Endothelial cell of umbilical vein (primary cell): ENCODE measurements around the gene BTBD2. TPM values are rescaled to one million over a fixed set of nuclear protein-coding genes. Genes with fewer than 3 reads are reported as not detected.

Source experiments
- BruUV-seq: library from RNA; stranded (reverse); fragments of 400-500 nt; replicated peaks from 2 replicates; lab custom pipeline; 2021; lab: Mats Ljungman, UMichigan
- CTCF ChIA-PET: fragments of 300-600, 350-600 bp; sonication (Branson Sonifier 250); formaldehyde crosslinking; loops from one replicate; lab custom pipeline; 2021; ENCODE audit warnings: antibody characterized with exemption, inconsistent platforms; lab: Charles Lee
- POLR2A ChIA-PET: fragments of 300-600, 350-600 bp; sonication (Branson Sonifier 250); formaldehyde crosslinking; loops from one replicate; lab custom pipeline; 2021; ENCODE audit warnings: antibody characterized with exemption, inconsistent platforms; lab: Charles Lee
- DNase-seq: peaks from one replicate; pipeline ENCODE4 v3.0.0-alpha.2; 2011; ENCODE audit warnings: low read depth, low spot score
- FAIRE-seq: peaks from 2 replicates; lab custom pipeline; 2011; peaks lifted over from hg19 to GRCh38; lab: Jason Lieb, UNC
- H2AFZ ChIP-seq: 2 replicates; pipeline ENCODE4 v1.6.0; 2012; ENCODE audit warnings: low read depth, low read length, control low read depth, inconsistent platforms
- H3K27ac ChIP-seq: 2 replicates; pipeline ENCODE4 v1.5.1; 2011; ENCODE audit warnings: low read depth, mild to moderate bottlenecking, control low read depth, low read length, moderate library complexity; ENCODE audit not compliant: insufficient read depth
- H3K27me3 ChIP-seq, 2 experiments: 2 replicates each; pipeline versions ENCODE4 v1.6.0 to v1.6.1; 2011; ENCODE audit warnings: low read length in 2 of 2, mixed read lengths in 1 of 2; ENCODE audit not compliant: control insufficient read depth in 2 of 2, insufficient read depth in 2 of 2
- H3K36me3 ChIP-seq, 2 experiments: 2 replicates in 1 of 2; 3 replicates in 1 of 2; pipeline ENCODE4 v1.5.1; 2011; ENCODE audit warnings: low read length in 2 of 2, mild to moderate bottlenecking in 1 of 2, moderate library complexity in 1 of 2; ENCODE audit not compliant: control insufficient read depth in 2 of 2, insufficient read depth in 2 of 2; ENCODE audit errors: extremely low read depth in 1 of 2
- H3K4me1 ChIP-seq: 3 replicates; pipeline ENCODE4 v1.5.1; 2011; ENCODE audit warnings: mild to moderate bottlenecking, low read length; ENCODE audit not compliant: control insufficient read depth, insufficient read depth; ENCODE audit errors: extremely low read depth
- H3K4me2 ChIP-seq: 2 replicates; pipeline ENCODE4 v1.6.1; 2011; ENCODE audit warnings: low read length, control low read depth, mixed read lengths; ENCODE audit not compliant: insufficient read depth
- H3K4me3 ChIP-seq, 3 experiments: fragments of 200-600 bp in 1 of 3; sonication (generic), shearing (Covaris generic) in 1 of 3; replicated peaks in 1 of 3; 2 replicates each; pipeline ENCODE4 v1.5.1; 2011 to 2016; ENCODE audit warnings: control low read depth in 3 of 3, low read length in 3 of 3, mild to moderate bottlenecking in 2 of 3, inconsistent platforms in 1 of 3, low read depth in 1 of 3, moderate library complexity in 1 of 3; ENCODE audit not compliant: insufficient read depth in 1 of 3
- H3K79me2 ChIP-seq: 2 replicates; pipeline ENCODE4 v1.6.0; 2012; ENCODE audit warnings: low read length, inconsistent platforms; ENCODE audit not compliant: control insufficient read depth, insufficient read depth
- H3K9ac ChIP-seq: replicated peaks from 2 replicates; pipeline ENCODE3; 2011; ENCODE audit warnings: low read length, control low read depth; ENCODE audit not compliant: insufficient read depth; ENCODE audit errors: extremely low read depth
- H3K9me1 ChIP-seq: replicated peaks from 3 replicates; pipeline ENCODE4 v1.6.0; 2011; ENCODE audit warnings: mild to moderate bottlenecking, low read length; ENCODE audit not compliant: control insufficient read depth, insufficient read depth; ENCODE audit errors: extremely low read depth
- H3K9me3 ChIP-seq: replicated peaks from 2 replicates; pipeline ENCODE4 v1.5.1; 2012; ENCODE audit warnings: low read length, inconsistent platforms; ENCODE audit not compliant: control insufficient read depth, insufficient read depth
- H4K20me1 ChIP-seq: replicated peaks from 2 replicates; pipeline ENCODE3; 2011; ENCODE audit warnings: mild to moderate bottlenecking, low read length; ENCODE audit not compliant: control insufficient read depth, insufficient read depth; ENCODE audit errors: extremely low read depth
- FOS ChIP-seq: IDR thresholded peaks from 2 replicates; pipeline ENCODE4 v1.6.1; 2011; ENCODE audit warnings: mild to moderate bottlenecking, low read length, moderate library complexity, borderline replicate concordance; ENCODE audit not compliant: insufficient read depth
- JUN ChIP-seq: IDR thresholded peaks from 2 replicates; pipeline ENCODE4 v1.6.1; 2011; ENCODE audit warnings: borderline replicate concordance, low read depth; ENCODE audit not compliant: insufficient read length, insufficient read depth
- MYC ChIP-seq: IDR thresholded peaks from one replicate; pipeline ENCODE4 v1.6.1; 2011; ENCODE audit warnings: mild to moderate bottlenecking, low read depth, low read length
- POLR2AphosphoS5 ChIP-seq: IDR thresholded peaks from 2 replicates; pipeline ENCODE4 v1.6.1; 2012; ENCODE audit warnings: low read depth, mild to moderate bottlenecking, control low read depth, low read length, moderate library complexity; ENCODE audit not compliant: insufficient read depth
- dilution Hi-C: fragments of 300-500 bp; cut with MboI; formaldehyde crosslinking; loops from one replicate; pipeline ENCODE4 v1.15.0; 2019; ENCODE audit warnings: low sequenced_read_pairs; ENCODE audit not compliant: extremely low pct_ligation_motif_present
- intact Hi-C: fragments of 100-400 bp; cut with micrococcal nuclease; formaldehyde crosslinking; loops from one replicate; pipeline ENCODE4 v1.10.0; 2022
- polyA plus RNA-seq, 4 experiments: library from polyadenylated mRNA; depleted of rRNA in 3 of 4; stranded (reverse) in 3 of 4; unstranded in 1 of 4; fragments of >200 nt; gene quantifications; 2 replicates each; pipeline versions ENCODE4 v1.2.1 to v1.2.3, GENCODE V29; 2011 to 2012; ENCODE audit warnings: missing spikeins in 1 of 4
- total RNA-seq: library from RNA; stranded (reverse); gene quantifications from 2 replicates; pipeline ENCODE4 v1.2.3, GENCODE V29; 2021
- TF ChIP-seq, protein P1 (sequence below), 2 donors: IDR thresholded peaks; 1 replicate in 1 of 2; 2 replicates in 1 of 2; pipeline ENCODE4 v1.5.1; 2011; ENCODE audit warnings: low read length in 2 of 2, mild to moderate bottlenecking in 2 of 2, moderate library complexity in 2 of 2, control low read depth in 1 of 2, inconsistent platforms in 1 of 2, low read depth in 1 of 2; ENCODE audit not compliant: insufficient read depth in 1 of 2; ENCODE audit errors: extremely low read depth in 1 of 2
- TF ChIP-seq, protein P2 (sequence below): IDR thresholded peaks from 2 replicates; pipeline ENCODE4 v1.6.1; 2011; ENCODE audit not compliant: insufficient read depth, insufficient read length

BTBD2 gene
- total and polyA plus RNA-seq, 2 donors (not counting 3 experiments of a cell fraction or from before 2014, with no cell fraction given) = 59.2 to 78.2 TPM

DNA sequence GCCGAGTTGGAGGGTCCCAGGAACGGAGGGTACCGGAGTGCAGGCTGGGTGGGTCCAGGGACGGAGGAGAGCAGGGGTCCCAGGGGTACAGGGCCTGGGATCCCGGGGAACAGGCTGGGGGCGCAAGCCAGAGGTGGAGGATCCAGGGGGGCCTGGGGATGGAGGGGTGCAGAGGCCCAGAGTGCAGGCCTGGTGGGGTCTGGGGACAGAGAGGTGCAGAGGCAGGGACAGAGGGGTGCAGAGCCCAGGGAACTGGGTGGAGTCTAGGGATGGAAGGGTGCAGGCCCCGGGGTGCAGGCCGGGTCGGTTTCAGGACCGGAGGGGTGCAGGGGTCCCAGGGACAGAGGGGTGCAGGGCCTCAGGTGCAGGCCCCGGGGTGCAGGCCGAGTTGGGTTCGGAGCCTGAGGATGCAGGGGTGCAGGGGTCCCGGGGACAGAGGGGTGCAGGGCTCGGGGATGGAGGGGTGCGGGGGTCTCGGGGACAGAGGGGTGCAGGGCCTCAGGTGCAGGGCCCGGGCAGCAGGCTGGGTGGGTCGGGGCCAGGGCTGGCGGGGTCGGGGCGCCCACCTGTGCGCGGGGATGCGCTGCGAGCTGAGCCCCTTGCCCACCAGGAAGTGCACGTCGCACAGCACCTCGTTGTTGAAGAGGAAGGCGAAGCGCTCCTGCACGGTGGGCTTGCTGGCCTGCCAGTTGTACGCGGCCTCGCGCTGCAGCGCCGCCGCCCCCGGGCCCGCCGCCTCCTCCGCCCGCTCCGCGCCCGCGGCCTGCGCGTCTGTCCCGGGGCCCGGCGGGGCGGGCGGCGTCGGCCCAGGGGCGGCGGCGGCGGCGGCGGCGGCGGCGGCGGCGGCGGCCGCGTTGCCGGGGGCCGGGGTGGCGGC, 545 bp downstream of the BTBD2 start:
- intact Hi-C loops = no loop called here
- Histone ChIP-seq H3K4me3 (peak overlapping the region; percentile 10 to 52 (median 48)), H3K4me2 (peak overlapping the region; percentile 36), H4K20me1 (no peaks in the 10 kb centered on the region), H3K27me3 (no peaks in the 10 kb centered on the region), H3K36me3 (no peaks in the 10 kb centered on the region), H2AFZ (no peak overlapping the region), H3K9ac (no peak overlapping the region), H3K9me3 (no peaks in the 10 kb centered on the region), H3K27ac (no peak overlapping the region), H3K9me1 (no peaks in the 10 kb centered on the region), H3K4me1 (no peaks in the 10 kb centered on the region), H3K79me2 (peaks cover 12% of the 10 kb centered on the region)
- ChIA-PET POLR2A (no interaction called here), CTCF (no interaction called here)
- TF ChIP-seq POLR2AphosphoS5 (peak; percentile 27), JUN (no peak), MYC (no peak), FOS (no peak)
- TF ChIP-seq, protein P1, sequence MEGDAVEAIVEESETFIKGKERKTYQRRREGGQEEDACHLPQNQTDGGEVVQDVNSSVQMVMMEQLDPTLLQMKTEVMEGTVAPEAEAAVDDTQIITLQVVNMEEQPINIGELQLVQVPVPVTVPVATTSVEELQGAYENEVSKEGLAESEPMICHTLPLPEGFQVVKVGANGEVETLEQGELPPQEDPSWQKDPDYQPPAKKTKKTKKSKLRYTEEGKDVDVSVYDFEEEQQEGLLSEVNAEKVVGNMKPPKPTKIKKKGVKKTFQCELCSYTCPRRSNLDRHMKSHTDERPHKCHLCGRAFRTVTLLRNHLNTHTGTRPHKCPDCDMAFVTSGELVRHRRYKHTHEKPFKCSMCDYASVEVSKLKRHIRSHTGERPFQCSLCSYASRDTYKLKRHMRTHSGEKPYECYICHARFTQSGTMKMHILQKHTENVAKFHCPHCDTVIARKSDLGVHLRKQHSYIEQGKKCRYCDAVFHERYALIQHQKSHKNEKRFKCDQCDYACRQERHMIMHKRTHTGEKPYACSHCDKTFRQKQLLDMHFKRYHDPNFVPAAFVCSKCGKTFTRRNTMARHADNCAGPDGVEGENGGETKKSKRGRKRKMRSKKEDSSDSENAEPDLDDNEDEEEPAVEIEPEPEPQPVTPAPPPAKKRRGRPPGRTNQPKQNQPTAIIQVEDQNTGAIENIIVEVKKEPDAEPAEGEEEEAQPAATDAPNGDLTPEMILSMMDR (IDR thresholded peaks at IDR 0.05; ENCODE audit: extremely low read depth in 1 of 2, insufficient read depth in 1 of 2, low read depth in 1 of 2, low read length in 2 of 2) = no peak
- TF ChIP-seq, protein P2, sequence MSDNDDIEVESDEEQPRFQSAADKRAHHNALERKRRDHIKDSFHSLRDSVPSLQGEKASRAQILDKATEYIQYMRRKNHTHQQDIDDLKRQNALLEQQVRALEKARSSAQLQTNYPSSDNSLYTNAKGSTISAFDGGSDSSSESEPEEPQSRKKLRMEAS = no peak
- dilution Hi-C loops = no loop called here
- FAIRE-seq = no peak
- DNase-seq = no peak
- no TSS peak for BruUV-seq
